HG02763 (cell line): ENCODE results near the gene SEC61B.
"Not testable (repeated sequence)": the region's sequence is repeated elsewhere in the genome, so short reads cannot be mapped to it uniquely, and the experiment has no call there.

Source experiments
- ATAC-seq: cut with Tn5 transposase; IDR thresholded peaks from one replicate; pipeline ENCODE4 v1.9.1; 2021; ENCODE audit warnings: mild to moderate bottlenecking, moderate library complexity; ENCODE audit not compliant: unreplicated experiment

The SEC61B gene

GRCh38 chr9:99190597-99191283 lies 31.3 kb upstream of the SEC61B start:
- no peak for ATAC-seq

DNA sequence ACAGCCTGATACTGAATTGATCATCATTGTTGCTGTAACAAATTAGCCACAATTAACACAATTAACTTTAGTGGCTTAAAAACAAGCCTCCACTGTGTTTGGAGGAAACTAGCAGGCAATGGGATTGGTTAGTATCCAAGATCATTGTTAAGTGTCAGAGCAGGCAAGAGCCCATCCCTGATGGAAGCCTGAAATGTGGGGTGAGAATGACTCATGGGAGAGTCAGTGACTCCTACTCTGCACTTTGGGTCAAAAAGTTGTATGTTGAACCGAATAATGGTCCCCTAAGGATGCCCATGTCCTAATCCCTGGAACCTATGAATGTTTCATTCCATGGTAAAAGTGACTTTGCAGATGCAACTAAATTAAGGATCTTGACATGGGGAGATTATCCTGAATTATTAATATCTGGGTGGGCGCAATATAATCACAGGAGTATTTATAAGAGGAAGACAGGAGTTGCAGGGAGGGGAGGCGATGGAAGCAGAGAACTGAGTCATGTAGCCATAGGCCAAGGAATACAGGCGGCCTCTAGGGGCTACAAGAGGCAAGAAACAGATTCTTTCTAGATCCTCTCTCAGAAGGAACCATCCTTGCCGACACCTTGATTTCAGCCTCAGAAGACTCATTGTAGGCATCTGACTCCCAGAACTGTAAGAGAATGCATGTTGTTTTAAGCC lies 29.2 kb upstream of the SEC61B start:
- ATAC-seq, result no peak

- ATAC-seq, result no peak
Observed at GRCh38 chr9:99193466-99193821, 28.6 kb upstream of the SEC61B start.

DNA sequence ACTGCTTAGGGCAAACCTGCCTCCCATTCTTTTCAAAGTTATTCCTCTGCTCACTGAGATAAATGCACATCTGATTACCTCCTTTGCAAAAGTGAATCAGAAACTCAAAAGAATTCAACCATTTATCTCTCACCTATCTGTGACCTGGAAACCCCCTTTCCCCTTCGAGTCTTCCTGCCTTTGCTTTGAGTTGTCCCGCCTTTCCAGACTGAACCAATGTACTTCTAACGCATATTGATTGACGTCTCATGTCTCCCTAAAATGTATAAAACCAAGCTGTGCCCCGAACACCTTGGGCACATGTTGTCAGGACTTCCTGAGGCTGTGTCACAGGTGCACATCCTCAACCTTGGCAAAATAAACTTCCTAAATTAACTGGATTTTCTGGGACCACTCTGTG lies 25.6 kb upstream of the SEC61B start:
- not testable (repeated sequence) for ATAC-seq

GRCh38 chr9:99197124-99197630 lies 24.9 kb upstream of the SEC61B start:
- no peak for ATAC-seq

GRCh38 chr9:99197987-99198386 lies 24.1 kb upstream of the SEC61B start:
- no peak for ATAC-seq

DNA sequence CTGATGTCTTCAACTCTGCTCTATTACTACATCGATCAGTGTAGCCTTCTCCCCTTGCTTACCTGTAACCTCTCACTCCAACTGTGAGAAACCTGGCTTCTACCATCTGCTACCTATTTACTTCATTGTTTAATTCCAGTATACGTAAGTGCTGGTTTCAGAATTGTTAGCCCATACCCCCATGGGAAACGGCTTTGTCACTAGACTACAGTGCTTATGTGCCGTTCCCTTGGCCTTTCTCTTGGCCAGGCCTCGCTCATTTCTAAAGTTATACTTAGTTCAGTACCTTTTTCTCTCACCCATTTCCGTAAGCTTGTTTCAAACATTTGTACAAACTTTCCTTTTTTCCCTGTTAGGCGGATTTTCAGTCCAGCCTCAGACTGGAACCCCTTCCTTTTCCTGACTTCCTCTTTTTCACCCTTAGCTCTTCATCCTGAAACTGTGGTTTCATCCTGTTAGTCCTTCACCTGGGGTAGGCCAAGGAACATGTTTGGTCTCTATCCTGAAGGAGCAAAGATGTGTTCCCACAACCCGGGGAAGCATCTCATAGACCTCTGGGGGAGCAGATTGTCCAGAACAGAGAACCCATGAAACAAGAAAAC lies 22.0 kb upstream of the SEC61B start:
- ATAC-seq, result peak; percentile 44

DNA sequence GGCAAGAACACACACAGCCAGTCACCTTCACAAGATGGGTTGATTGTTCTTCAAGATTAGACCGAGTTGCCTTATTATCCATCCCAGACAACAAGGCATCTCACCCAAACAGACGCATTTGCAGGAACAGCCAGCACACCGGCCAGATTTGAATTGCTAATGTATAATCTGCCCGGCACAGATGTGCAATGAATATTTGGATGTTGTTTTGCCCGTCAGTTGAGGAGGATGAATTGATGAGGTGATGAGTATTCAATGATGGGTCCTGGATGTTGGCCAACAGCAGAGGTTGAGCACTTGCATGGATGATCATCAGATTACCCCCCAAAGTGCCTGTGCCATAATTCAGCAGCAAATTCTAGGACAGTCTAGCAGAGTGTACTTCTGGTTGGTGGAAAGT lies 20.5 kb upstream of the SEC61B start:
- no peak for ATAC-seq

DNA sequence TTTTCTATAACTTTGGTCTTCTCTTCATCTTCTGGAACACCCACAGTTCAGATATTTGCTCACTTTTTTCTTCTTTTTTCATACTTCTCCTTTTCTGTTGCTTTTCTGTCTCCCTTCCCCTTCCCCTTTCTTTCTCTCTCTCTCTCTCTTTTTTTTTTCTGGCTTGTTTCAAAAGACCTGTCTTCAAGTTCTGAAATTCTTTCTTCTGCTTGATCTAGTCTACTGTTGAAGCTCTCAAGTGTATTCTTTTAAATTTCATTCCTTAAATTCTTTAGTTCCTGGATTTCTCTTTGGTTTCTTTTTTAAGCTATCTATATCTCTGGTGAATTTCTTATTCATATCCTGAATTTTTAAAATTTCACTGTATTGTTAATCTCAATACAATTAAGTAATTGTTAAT lies 11.5 kb upstream of the SEC61B start:
- ATAC-seq, result no peak

GRCh38 chr9:99211746-99212145 lies 10.3 kb upstream of the SEC61B start:
- ATAC-seq, result no peak

DNA sequence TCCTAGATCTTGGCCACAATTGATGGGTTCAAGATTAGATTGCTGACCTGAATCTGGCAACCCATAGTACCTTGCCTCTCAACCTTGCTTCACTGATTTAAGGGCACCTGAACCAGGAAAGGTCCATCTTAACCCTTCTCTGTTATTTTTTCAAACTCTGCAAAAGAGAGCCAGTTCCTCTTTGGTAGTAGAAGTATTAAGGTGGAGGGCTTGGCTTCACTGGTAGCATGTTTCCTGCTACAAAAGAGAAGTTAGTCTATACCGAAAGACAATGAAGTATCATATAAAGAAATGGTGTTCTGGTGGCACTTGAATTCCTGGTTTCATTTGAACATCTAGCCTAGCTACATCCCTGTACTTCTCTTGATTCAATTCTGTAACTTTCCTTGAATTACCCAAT lies 8.9 kb upstream of the SEC61B start:
- no peak for ATAC-seq

GRCh38 chr9:99216073-99216472 lies 6.0 kb upstream of the SEC61B start:
- no peak for ATAC-seq

- ATAC-seq, result no peak
Observed at GRCh38 chr9:99220011-99220410, 2.1 kb upstream of the SEC61B start.

DNA sequence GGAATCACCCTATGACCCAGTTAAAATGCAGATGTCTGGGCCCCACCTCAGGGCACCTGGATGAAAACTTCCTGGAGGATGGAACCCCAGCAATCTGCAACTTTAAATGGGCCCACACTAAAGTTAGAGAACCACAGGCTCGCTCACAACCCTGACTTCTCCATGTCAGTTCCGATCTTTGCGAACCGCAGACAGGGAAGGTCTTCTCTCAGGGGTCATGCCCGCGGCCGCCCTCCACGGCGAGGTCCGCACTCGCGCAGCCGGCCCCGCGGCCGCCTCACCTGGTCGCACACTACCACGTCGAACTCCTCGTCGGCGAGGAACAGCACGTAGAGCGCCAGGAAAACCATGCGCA lies 839 bp upstream of the SEC61B start:
- no peak for ATAC-seq

GRCh38 chr9:99222416-99223270 lies 561 bp downstream of the SEC61B start:
- ATAC-seq, result no peak

GRCh38 chr9:99224445-99224844 lies 2.4 kb downstream of the SEC61B start:
- ATAC-seq, result no peak

GRCh38 chr9:99226054-99226453 lies 4.0 kb downstream of the SEC61B start:
- ATAC-seq, result no peak

DNA sequence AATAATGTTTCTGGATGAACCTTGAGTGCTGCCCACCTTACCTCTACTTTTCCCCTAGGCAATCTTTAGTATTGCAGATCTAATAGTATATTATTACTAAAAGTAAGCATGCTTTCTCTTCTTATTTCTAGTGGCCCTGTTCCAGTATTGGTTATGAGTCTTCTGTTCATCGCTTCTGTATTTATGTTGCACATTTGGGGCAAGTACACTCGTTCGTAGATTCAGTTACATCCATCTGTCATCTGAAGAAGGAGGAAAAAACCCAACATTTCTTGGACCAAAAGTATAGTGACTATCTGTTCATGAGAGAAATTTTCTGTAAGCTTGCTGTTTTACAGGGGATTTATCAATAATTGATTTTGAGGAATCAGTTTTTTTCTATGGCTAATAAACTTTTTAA lies 8.1 kb downstream of the SEC61B start:
- ATAC-seq, result no peak

- no peak for ATAC-seq
Observed at GRCh38 chr9:99231711-99232110, 9.6 kb downstream of the SEC61B start.

GRCh38 chr9:99234618-99235017 lies 12.5 kb downstream of the SEC61B start:
- no peak for ATAC-seq

- no peak for ATAC-seq
Observed at GRCh38 chr9:99235069-99235468, 13.0 kb downstream of the SEC61B start.
